ENCODE results near the gene MRTFB. TPM values are rescaled to one million over a fixed set of nuclear protein-coding genes. Genes with fewer than 3 reads are reported as not detected.
"Not testable (repeated sequence)": the region's sequence is repeated elsewhere in the genome, so short reads cannot be mapped to it uniquely, and the experiment has no call there.

MRTFB gene, protein sequence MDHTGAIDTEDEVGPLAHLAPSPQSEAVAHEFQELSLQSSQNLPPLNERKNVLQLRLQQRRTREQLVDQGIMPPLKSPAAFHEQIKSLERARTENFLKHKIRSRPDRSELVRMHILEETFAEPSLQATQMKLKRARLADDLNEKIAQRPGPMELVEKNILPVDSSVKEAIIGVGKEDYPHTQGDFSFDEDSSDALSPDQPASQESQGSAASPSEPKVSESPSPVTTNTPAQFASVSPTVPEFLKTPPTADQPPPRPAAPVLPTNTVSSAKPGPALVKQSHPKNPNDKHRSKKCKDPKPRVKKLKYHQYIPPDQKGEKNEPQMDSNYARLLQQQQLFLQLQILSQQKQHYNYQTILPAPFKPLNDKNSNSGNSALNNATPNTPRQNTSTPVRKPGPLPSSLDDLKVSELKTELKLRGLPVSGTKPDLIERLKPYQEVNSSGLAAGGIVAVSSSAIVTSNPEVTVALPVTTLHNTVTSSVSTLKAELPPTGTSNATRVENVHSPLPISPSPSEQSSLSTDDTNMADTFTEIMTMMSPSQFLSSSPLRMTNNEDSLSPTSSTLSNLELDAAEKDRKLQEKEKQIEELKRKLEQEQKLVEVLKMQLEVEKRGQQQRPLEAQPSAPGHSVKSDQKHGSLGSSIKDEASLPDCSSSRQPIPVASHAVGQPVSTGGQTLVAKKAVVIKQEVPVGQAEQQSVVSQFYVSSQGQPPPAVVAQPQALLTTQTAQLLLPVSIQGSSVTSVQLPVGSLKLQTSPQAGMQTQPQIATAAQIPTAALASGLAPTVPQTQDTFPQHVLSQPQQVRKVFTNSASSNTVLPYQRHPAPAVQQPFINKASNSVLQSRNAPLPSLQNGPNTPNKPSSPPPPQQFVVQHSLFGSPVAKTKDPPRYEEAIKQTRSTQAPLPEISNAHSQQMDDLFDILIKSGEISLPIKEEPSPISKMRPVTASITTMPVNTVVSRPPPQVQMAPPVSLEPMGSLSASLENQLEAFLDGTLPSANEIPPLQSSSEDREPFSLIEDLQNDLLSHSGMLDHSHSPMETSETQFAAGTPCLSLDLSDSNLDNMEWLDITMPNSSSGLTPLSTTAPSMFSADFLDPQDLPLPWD
- 83.1 and 88.1 TPM in 2 replicates for total RNA-seq
- long read RNA-seq, full-length matches to known transcripts = 3 of 42 reads
- long read RNA-seq, partial matches to known transcripts = 14 of 42 reads
- long read RNA-seq, other reads (novel, unspliced or antisense) = 25 of 42 reads

DNA sequence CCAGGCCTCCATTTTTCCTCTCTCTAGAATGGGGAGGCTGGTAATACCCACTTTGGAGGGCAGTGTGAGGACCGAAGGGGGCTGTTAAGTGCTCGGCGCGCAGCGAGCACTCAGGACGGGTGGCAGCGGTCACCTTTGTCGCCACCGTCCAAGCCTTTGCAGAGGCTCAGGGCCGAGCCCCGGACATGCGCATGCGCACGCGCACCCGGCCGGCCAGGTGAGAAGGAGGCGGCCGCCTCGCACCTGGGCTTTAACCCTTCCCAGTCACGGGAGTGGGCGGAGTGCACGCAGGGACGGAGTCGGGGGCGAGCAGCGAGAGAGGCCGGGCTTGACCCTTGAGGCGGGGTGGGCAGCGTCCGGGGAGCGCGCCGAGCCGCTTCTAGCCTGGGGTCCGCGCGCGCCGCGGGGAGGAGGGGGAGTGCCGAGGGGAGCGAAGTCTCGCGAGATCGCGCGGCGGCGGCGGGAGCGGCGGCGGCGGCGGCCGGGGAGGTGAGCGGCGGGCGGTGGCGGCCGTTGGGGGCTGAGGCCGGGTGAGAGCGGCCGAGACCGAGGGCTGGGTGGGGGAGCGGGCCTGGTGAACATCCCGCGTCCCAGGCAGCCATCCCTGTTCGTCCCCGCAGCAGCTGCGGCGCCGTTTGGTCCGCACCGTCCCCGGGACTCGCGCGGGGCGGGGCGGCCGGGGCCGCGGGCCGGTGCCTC is at the start of gene MRTFB:
Gene MRTFB (plus strand): TSS at position 443 of the 699 bp plus-strand sequence. CDS start 69,288 bp downstream, outside the sequence.
- TF ChIP-seq, protein P1, sequence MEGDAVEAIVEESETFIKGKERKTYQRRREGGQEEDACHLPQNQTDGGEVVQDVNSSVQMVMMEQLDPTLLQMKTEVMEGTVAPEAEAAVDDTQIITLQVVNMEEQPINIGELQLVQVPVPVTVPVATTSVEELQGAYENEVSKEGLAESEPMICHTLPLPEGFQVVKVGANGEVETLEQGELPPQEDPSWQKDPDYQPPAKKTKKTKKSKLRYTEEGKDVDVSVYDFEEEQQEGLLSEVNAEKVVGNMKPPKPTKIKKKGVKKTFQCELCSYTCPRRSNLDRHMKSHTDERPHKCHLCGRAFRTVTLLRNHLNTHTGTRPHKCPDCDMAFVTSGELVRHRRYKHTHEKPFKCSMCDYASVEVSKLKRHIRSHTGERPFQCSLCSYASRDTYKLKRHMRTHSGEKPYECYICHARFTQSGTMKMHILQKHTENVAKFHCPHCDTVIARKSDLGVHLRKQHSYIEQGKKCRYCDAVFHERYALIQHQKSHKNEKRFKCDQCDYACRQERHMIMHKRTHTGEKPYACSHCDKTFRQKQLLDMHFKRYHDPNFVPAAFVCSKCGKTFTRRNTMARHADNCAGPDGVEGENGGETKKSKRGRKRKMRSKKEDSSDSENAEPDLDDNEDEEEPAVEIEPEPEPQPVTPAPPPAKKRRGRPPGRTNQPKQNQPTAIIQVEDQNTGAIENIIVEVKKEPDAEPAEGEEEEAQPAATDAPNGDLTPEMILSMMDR (IDR thresholded peaks at IDR 0.05; ENCODE audit: unreplicated experiment) = no peak
- H3K27me3 Mint-ChIP-seq = no peaks in the 10 kb centered on the region
- peak; percentile 98 for DNase-seq (ENCODE audit: low spot score, unreplicated experiment)
- H3K4me1 Mint-ChIP-seq (ENCODE audit: low read depth) = peaks cover 37% of the 10 kb centered on the region
- no peaks in the 10 kb centered on the region for H3K36me3 Mint-ChIP-seq (ENCODE audit: insufficient read depth)
- H3K27ac Mint-ChIP-seq = peak within 1 kb of the TSS; percentile 96
- H3K4me3 Mint-ChIP-seq (ENCODE audit: low read depth) = peak within 1 kb of the TSS; percentile 90
- H3K9me3 Mint-ChIP-seq (ENCODE audit: low read depth) = no peaks in the 10 kb centered on the region

GRCh38 chr16:14023526-14023925 is 47.6 kb upstream of the MRTFB start:
- H3K36me3 Mint-ChIP-seq (ENCODE audit: insufficient read depth); H3K27ac Mint-ChIP-seq; H3K4me1 Mint-ChIP-seq (ENCODE audit: low read depth); H3K27me3 Mint-ChIP-seq; H3K4me3 Mint-ChIP-seq (ENCODE audit: low read depth); DNase-seq (ENCODE audit: low spot score, unreplicated experiment): not testable (repeated sequence)
- peaks cover 10% of the 10 kb centered on the region for H3K9me3 Mint-ChIP-seq (ENCODE audit: low read depth)

GRCh38 chr16:14024283-14024682 is 46.8 kb upstream of the MRTFB start:
- no peak for DNase-seq (ENCODE audit: low spot score, unreplicated experiment)
- Mint-ChIP-seq H3K27me3 (no peaks in the 10 kb centered on the region), H3K36me3 (ENCODE audit: insufficient read depth) (no peaks in the 10 kb centered on the region), H3K4me1 (ENCODE audit: low read depth) (peaks cover 3% of the 10 kb centered on the region), H3K27ac (no peak overlapping the region), H3K4me3 (ENCODE audit: low read depth) (no peak overlapping the region), H3K9me3 (ENCODE audit: low read depth) (peaks cover 10% of the 10 kb centered on the region)
- TF ChIP-seq, protein P1 (IDR thresholded peaks at IDR 0.05; ENCODE audit: unreplicated experiment) = no peak

GRCh38 chr16:14026572-14027285 is 44.4 kb upstream of the MRTFB start:
- no peak for DNase-seq (ENCODE audit: low spot score, unreplicated experiment)
- TF ChIP-seq, protein P1 (IDR thresholded peaks at IDR 0.05; ENCODE audit: unreplicated experiment) = no peak
- Mint-ChIP-seq H3K4me3 (ENCODE audit: low read depth) (no peak overlapping the region), H3K36me3 (ENCODE audit: insufficient read depth) (no peaks in the 10 kb centered on the region), H3K27ac (no peak overlapping the region), H3K9me3 (ENCODE audit: low read depth) (peaks cover 4% of the 10 kb centered on the region), H3K27me3 (no peaks in the 10 kb centered on the region), H3K4me1 (ENCODE audit: low read depth) (no peaks in the 10 kb centered on the region)

DNA sequence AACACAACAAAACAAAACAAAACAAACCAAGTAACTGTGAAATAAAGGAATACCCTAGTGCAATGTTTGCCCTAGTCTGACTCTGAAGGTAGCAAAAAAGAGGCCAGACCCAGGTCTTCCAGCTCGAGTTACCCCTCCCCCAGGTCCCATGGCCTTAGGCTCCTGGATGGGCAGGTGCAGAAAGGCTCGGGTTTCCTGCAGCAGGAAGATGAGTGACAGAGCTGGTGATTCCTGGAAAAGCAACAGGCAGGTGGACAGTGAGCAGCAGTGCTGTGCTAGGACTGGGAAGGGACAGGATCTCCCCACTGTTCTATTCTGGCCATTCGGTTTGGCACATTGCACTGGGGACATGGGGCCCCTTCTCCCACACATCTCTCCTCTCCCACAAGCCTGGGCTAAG is 42.9 kb upstream of the MRTFB start:
- no peak for DNase-seq (ENCODE audit: low spot score, unreplicated experiment)
- H3K4me1 Mint-ChIP-seq (ENCODE audit: low read depth) = no peaks in the 10 kb centered on the region
- TF ChIP-seq, protein P1 (IDR thresholded peaks at IDR 0.05; ENCODE audit: unreplicated experiment) = no peak

More for the DNA sequence above, 42.9 kb upstream of the MRTFB start:
- H3K27ac Mint-ChIP-seq = no peak overlapping the region
- no peaks in the 10 kb centered on the region for H3K27me3 Mint-ChIP-seq
- peaks cover 4% of the 10 kb centered on the region for H3K9me3 Mint-ChIP-seq (ENCODE audit: low read depth)
- H3K4me3 Mint-ChIP-seq (ENCODE audit: low read depth) = no peak overlapping the region
- no peaks in the 10 kb centered on the region for H3K36me3 Mint-ChIP-seq (ENCODE audit: insufficient read depth)
